ENCODE measurements around the gene OR2M2.

DNA sequence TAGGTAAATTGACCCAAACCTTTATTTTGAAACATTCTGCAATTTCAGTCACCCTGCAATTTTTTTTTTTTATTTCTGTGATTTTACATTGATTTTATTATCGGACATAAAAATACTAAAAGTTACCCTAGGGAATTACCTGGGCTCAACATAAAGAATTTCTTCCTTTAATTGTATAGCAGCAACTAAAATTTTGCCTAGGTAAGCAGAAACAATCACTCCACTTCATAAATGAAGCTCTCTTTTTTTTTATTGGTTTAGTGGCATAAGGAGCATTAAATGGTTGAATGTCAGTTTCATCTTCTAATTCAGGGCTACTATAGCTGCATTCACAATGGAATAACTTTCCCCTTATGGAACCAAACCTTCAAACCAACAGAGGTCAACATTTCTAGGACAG, 41.3 kb downstream of the OR2M2 start:
- TF ChIP-seq CTCF (IDR thresholded peaks at IDR 0.05; ENCODE audit: borderline replicate concordance, extremely low read depth, low read length, poor library complexity, severe bottlenecking) (no peak), EZH2 (IDR thresholded peaks at IDR 0.05; ENCODE audit: borderline replicate concordance, low read depth, low read length, severe bottlenecking) (no peak)
